Effector memory CD8-positive, alpha-beta T cell (primary cell): ENCODE measurements around the gene ADCY7.

Source experiments
- ATAC-seq: fragments of 150-1000 bp; cut with Tn5 transposase; replicated peaks from 2 replicates; pipeline ENCODE4 v1.10.0; 2021; ENCODE audit warnings: mild to moderate bottlenecking, moderate library complexity
- DNase-seq, 3 experiments: peaks; one replicate each; pipeline ENCODE4 v3.0.0; 2021
- H3K27ac Mint-ChIP-seq, 2 donors: one replicate each; pipeline ENCODE4 v1.8.0; 2022; ENCODE audit warnings: mild to moderate bottlenecking in 2 of 2, mixed read lengths in 2 of 2, moderate library complexity in 2 of 2
- H3K27me3 Mint-ChIP-seq, 2 donors: one replicate each; pipeline ENCODE4 v1.8.0; 2022; ENCODE audit warnings: mixed read lengths in 2 of 2
- H3K36me3 Mint-ChIP-seq: one replicate; pipeline ENCODE4 v1.8.0; 2022; ENCODE audit warnings: mild to moderate bottlenecking, moderate library complexity, mixed read lengths; ENCODE audit not compliant: insufficient read depth
- H3K4me1 Mint-ChIP-seq, 2 donors: one replicate each; pipeline ENCODE4 v1.8.0; 2022; ENCODE audit warnings: low read depth in 2 of 2, mixed read lengths in 2 of 2
- H3K4me3 Mint-ChIP-seq, 2 donors: one replicate each; pipeline ENCODE4 v1.8.0; 2022; ENCODE audit warnings: mild to moderate bottlenecking in 2 of 2, mixed read lengths in 2 of 2, moderate library complexity in 2 of 2
- H3K9me3 Mint-ChIP-seq, 2 donors: one replicate each; pipeline ENCODE4 v1.8.0; 2022; ENCODE audit warnings: mixed read lengths in 2 of 2

Gene ADCY7

GRCh38 chr16:50316102-50316847 lies 49.9 kb downstream of the ADCY7 start:
- DNase-seq (no peak), ATAC-seq (no peak)
- peaks cover 5 to 9% of the 10 kb centered on the region in 2 donors for H3K4me1 Mint-ChIP-seq
- no peak overlapping the region for H3K4me3 Mint-ChIP-seq
- H3K36me3 Mint-ChIP-seq = peaks cover 81% of the 10 kb centered on the region
- H3K9me3 Mint-ChIP-seq = no peaks in the 10 kb centered on the region
- peak overlapping the region; percentile 56 to 67 for H3K27ac Mint-ChIP-seq
- H3K27me3 Mint-ChIP-seq = no peaks in the 10 kb centered on the region

- DNase-seq (no peak), ATAC-seq (no peak)
- Mint-ChIP-seq H3K27ac (peak overlapping the region in 1 of 2 donors; percentile 67), H3K36me3 (peaks cover 82% of the 10 kb centered on the region), H3K4me1 (peaks cover 5 to 8% of the 10 kb centered on the region in 2 donors), H3K4me3 (no peak overlapping the region), H3K9me3 (no peaks in the 10 kb centered on the region), H3K27me3 (no peaks in the 10 kb centered on the region)
Observed at GRCh38 chr16:50316848-50317630, 50.7 kb downstream of the ADCY7 start.

GRCh38 chr16:50318796-50319578 lies 52.6 kb downstream of the ADCY7 start:
- no peak for DNase-seq
- Mint-ChIP-seq H3K4me1 (peaks cover under 1 to 6% of the 10 kb centered on the region in 2 donors), H3K4me3 (no peak overlapping the region), H3K27ac (peak overlapping the region in 1 of 2 donors; percentile 26), H3K27me3 (no peaks in the 10 kb centered on the region), H3K9me3 (no peaks in the 10 kb centered on the region), H3K36me3 (peaks cover 81% of the 10 kb centered on the region)
- ATAC-seq = no peak

GRCh38 chr16:50320310-50320709 lies 54.0 kb downstream of the ADCY7 start:
- Mint-ChIP-seq H3K36me3 (peaks cover 72% of the 10 kb centered on the region), H3K4me1 (peaks cover 4 to 8% of the 10 kb centered on the region in 2 donors), H3K27me3 (no peaks in the 10 kb centered on the region), H3K9me3 (no peaks in the 10 kb centered on the region), H3K27ac (no peak overlapping the region), H3K4me3 (no peak overlapping the region)
- ATAC-seq (no peak), DNase-seq (no peak)

- no peaks in the 10 kb centered on the region for H3K27me3 Mint-ChIP-seq
- H3K4me1 Mint-ChIP-seq = peaks cover 9 to 10% of the 10 kb centered on the region in 2 donors
- H3K27ac Mint-ChIP-seq = no peak overlapping the region
- no peaks in the 10 kb centered on the region for H3K9me3 Mint-ChIP-seq
- no peak overlapping the region for H3K4me3 Mint-ChIP-seq
- peaks cover 58% of the 10 kb centered on the region for H3K36me3 Mint-ChIP-seq
- DNase-seq (no peak), ATAC-seq (no peak)
Observed at GRCh38 chr16:50322333-50322732, 56.0 kb downstream of the ADCY7 start.

GRCh38 chr16:50323335-50324011 lies 57.1 kb downstream of the ADCY7 start:
- peak overlapping the region; percentile 30 to 59 for H3K27ac Mint-ChIP-seq

GRCh38 chr16:50324345-50324744 lies 58.0 kb downstream of the ADCY7 start:
- ATAC-seq (no peak), DNase-seq (no peak)
- Mint-ChIP-seq H3K36me3 (peaks cover 45% of the 10 kb centered on the region), H3K27me3 (no peaks in the 10 kb centered on the region), H3K4me3 (no peak overlapping the region), H3K9me3 (no peaks in the 10 kb centered on the region), H3K4me1 (peaks cover 13 to 21% of the 10 kb centered on the region in 2 donors), H3K27ac (peak overlapping the region in 1 of 2 donors; percentile 30)

More at GRCh38 chr16:50323335-50324011, 57.1 kb downstream of the ADCY7 start:
- Mint-ChIP-seq H3K4me1 (peaks cover 13 to 20% of the 10 kb centered on the region in 2 donors), H3K9me3 (no peaks in the 10 kb centered on the region), H3K4me3 (no peak overlapping the region), H3K27me3 (no peaks in the 10 kb centered on the region), H3K36me3 (peaks cover 50% of the 10 kb centered on the region)
- DNase-seq (no peak), ATAC-seq (no peak)

GRCh38 chr16:50326264-50326663 lies 59.9 kb downstream of the ADCY7 start:
- Mint-ChIP-seq H3K36me3 (peaks cover 39% of the 10 kb centered on the region), H3K27me3 (no peaks in the 10 kb centered on the region), H3K4me1 (peaks cover 13 to 21% of the 10 kb centered on the region in 2 donors), H3K9me3 (no peaks in the 10 kb centered on the region), H3K27ac (peak overlapping the region; percentile 0 to 87), H3K4me3 (no peak overlapping the region)
- no peak for DNase-seq
- no peak for ATAC-seq

- peaks cover 15 to 23% of the 10 kb centered on the region in 2 donors for H3K4me1 Mint-ChIP-seq
- no peaks in the 10 kb centered on the region for H3K9me3 Mint-ChIP-seq
- peak overlapping the region in 1 of 2 donors; percentile 25 for H3K4me3 Mint-ChIP-seq
- no peaks in the 10 kb centered on the region for H3K27me3 Mint-ChIP-seq
- DNase-seq = peak; percentile 68 to 76 (median 73)
- ATAC-seq = peak; percentile 99
- H3K36me3 Mint-ChIP-seq = peaks cover 35% of the 10 kb centered on the region
- peak overlapping the region; percentile 0 to 83 for H3K27ac Mint-ChIP-seq
Observed at GRCh38 chr16:50326835-50327465, 60.6 kb downstream of the ADCY7 start.

- Mint-ChIP-seq H3K4me3 (no peak overlapping the region), H3K27ac (peak overlapping the region; percentile 58 to 68), H3K4me1 (peaks cover 13 to 21% of the 10 kb centered on the region in 2 donors), H3K27me3 (no peaks in the 10 kb centered on the region), H3K36me3 (peaks cover 44% of the 10 kb centered on the region), H3K9me3 (no peaks in the 10 kb centered on the region)
- DNase-seq = no peak
- no peak for ATAC-seq
Observed at GRCh38 chr16:50329446-50330189, 63.3 kb downstream of the ADCY7 start.

- ATAC-seq = no peak
- Mint-ChIP-seq H3K4me3 (no peak overlapping the region), H3K27me3 (no peaks in the 10 kb centered on the region), H3K4me1 (peaks cover 13 to 32% of the 10 kb centered on the region in 2 donors), H3K27ac (peak overlapping the region in 1 of 2 donors; percentile 10), H3K36me3 (peaks cover 40% of the 10 kb centered on the region), H3K9me3 (no peaks in the 10 kb centered on the region)
- no peak for DNase-seq
Observed at GRCh38 chr16:50331570-50331969, 65.2 kb downstream of the ADCY7 start.

- peaks cover 8 to 34% of the 10 kb centered on the region in 2 donors for H3K4me1 Mint-ChIP-seq
Observed at GRCh38 chr16:50332599-50332998, 66.2 kb downstream of the ADCY7 start.

More at GRCh38 chr16:50332599-50332998, 66.2 kb downstream of the ADCY7 start:
- H3K4me3 Mint-ChIP-seq = no peak overlapping the region
- H3K27ac Mint-ChIP-seq = peak overlapping the region in 1 of 2 donors; percentile 88
- no peaks in the 10 kb centered on the region for H3K27me3 Mint-ChIP-seq
- no peaks in the 10 kb centered on the region for H3K9me3 Mint-ChIP-seq
- ATAC-seq (no peak), DNase-seq (no peak)
- peaks cover 40% of the 10 kb centered on the region for H3K36me3 Mint-ChIP-seq
